ENCODE data around the gene SPRED3.
A peak's percentile ranks its signal among the peaks of the same experiment; 100 is the strongest.
"Not testable (repeated sequence)": the region's sequence is repeated elsewhere in the genome, so short reads cannot be mapped to it uniquely, and the experiment has no call there.

SPRED3 gene
- total RNA-seq: 0.06 to 2.4 (median 0.46) reads per million in 17 experiments

- DNase-seq: peak in 1 of 4 experiments; percentile 17
These were observed at the start of gene SPRED3 for GRCh38 chr19:38388349-38389100. Gene SPRED3, plus strand, starts transcription at chr19:38388697. Its CDS starts 1,606 bp downstream, at chr19:38390303.

GRCh38 chr19:38339011-38339410, 49.5 kb upstream of the SPRED3 start:
- DNase-seq: not testable (repeated sequence)

- DNase-seq: no peak
These were observed 47.6 kb upstream of the SPRED3 start for GRCh38 chr19:38340927-38341326.

- no peak for DNase-seq
These were observed 41.7 kb upstream of the SPRED3 start for GRCh38 chr19:38346837-38347236.

GRCh38 chr19:38350883-38351282, 37.6 kb upstream of the SPRED3 start:
- no peak for DNase-seq

- no peak for DNase-seq
These were observed 36.6 kb upstream of the SPRED3 start for GRCh38 chr19:38351865-38352395.

- no peak for DNase-seq
These were observed 35.9 kb upstream of the SPRED3 start for GRCh38 chr19:38352611-38353010.

- no peak for DNase-seq
These were observed 32.5 kb upstream of the SPRED3 start for GRCh38 chr19:38355728-38356725.

- no peak for DNase-seq
These were observed 30.4 kb upstream of the SPRED3 start for GRCh38 chr19:38358071-38358470.

GRCh38 chr19:38359242-38360021, 29.1 kb upstream of the SPRED3 start:
- DNase-seq: no peak

- DNase-seq: no peak
These were observed 28.1 kb upstream of the SPRED3 start for GRCh38 chr19:38360351-38360750.

GRCh38 chr19:38360839-38361631, 27.5 kb upstream of the SPRED3 start:
- no peak for DNase-seq

- DNase-seq: peak; percentile 75 to 91 (median 86)
These were observed 26.8 kb upstream of the SPRED3 start for GRCh38 chr19:38361633-38362075.

GRCh38 chr19:38362076-38362945, 26.2 kb upstream of the SPRED3 start:
- peak; percentile 85 to 93 (median 90) for DNase-seq

- not testable (repeated sequence) for DNase-seq
These were observed 25.4 kb upstream of the SPRED3 start for GRCh38 chr19:38362946-38363688.

GRCh38 chr19:38367041-38367440, 21.5 kb upstream of the SPRED3 start:
- DNase-seq: no peak

GRCh38 chr19:38369584-38369983, 18.9 kb upstream of the SPRED3 start:
- DNase-seq: no peak

GRCh38 chr19:38370299-38370698, 18.2 kb upstream of the SPRED3 start:
- no peak for DNase-seq

GRCh38 chr19:38371081-38371480, 17.4 kb upstream of the SPRED3 start:
- DNase-seq: no peak
